Measurements from ENCODE around the gene C6orf47. TPM values are rescaled to one million over a fixed set of nuclear protein-coding genes. Genes with fewer than 3 reads are reported as not detected.
"Not testable (repeated sequence)": the region's sequence is repeated elsewhere in the genome, so short reads cannot be mapped to it uniquely, and the experiment has no call there.

The C6orf47 gene
- 10 to 100 TPM in 11 of 12 donors, not detected in 1; 10.9 to 15.8 (median 12.5) TPM for polyA plus RNA-seq (ENCODE audit: insufficient read length in 12 of 12)
- long read RNA-seq, donor 1, transcript C6orf47-202 (1 exons, 2,475 nt), result major isoform, 29 of 29 reads
- long read RNA-seq, donor 1, partial matches to known transcripts, result 0 of 29 reads
- long read RNA-seq, donor 1, other reads (novel, unspliced or antisense), result 0 of 29 reads
- long read RNA-seq, donor 2, transcript C6orf47-202 (1 exons, 2,475 nt), result major isoform, 16 of 16 reads
- long read RNA-seq, donor 2, partial matches to known transcripts, result 0 of 16 reads
- long read RNA-seq, donor 2, other reads (novel, unspliced or antisense), result 0 of 16 reads
- long read RNA-seq, donor 3, transcript C6orf47-202 (1 exons, 2,475 nt), result major isoform, 8 of 8 reads
- long read RNA-seq, donor 3, partial matches to known transcripts, result 0 of 8 reads
- long read RNA-seq, donor 3, other reads (novel, unspliced or antisense), result 0 of 8 reads
- long read RNA-seq, donor 4, transcript C6orf47-202 (1 exons, 2,475 nt), result major isoform, 5 of 5 reads
- long read RNA-seq, donor 4, partial matches to known transcripts, result 0 of 5 reads
- long read RNA-seq, donor 4, other reads (novel, unspliced or antisense), result 0 of 5 reads
- long read RNA-seq, donor 5, transcript C6orf47-202 (1 exons, 2,475 nt), result major isoform, 22 of 22 reads
- long read RNA-seq, donor 5, partial matches to known transcripts, result 0 of 22 reads
- long read RNA-seq, donor 5, other reads (novel, unspliced or antisense), result 0 of 22 reads
- long read RNA-seq, donor 6, transcript C6orf47-202 (1 exons, 2,475 nt), result major isoform, 6 of 6 reads
- long read RNA-seq, donor 6, partial matches to known transcripts, result 0 of 6 reads
- long read RNA-seq, donor 6, other reads (novel, unspliced or antisense), result 0 of 6 reads
- long read RNA-seq, donor 7, transcript C6orf47-202 (1 exons, 2,475 nt), result major isoform, 7 of 7 reads
- long read RNA-seq, donor 7, partial matches to known transcripts, result 0 of 7 reads
- long read RNA-seq, donor 7, other reads (novel, unspliced or antisense), result 0 of 7 reads
- long read RNA-seq, donor 8, transcript C6orf47-202 (1 exons, 2,475 nt), result major isoform, 13 of 13 reads
- long read RNA-seq, donor 8, partial matches to known transcripts, result 0 of 13 reads
- long read RNA-seq, donor 8, other reads (novel, unspliced or antisense), result 0 of 13 reads
- long read RNA-seq, donor 9, transcript C6orf47-202 (1 exons, 2,475 nt), result major isoform, 16 of 16 reads
- long read RNA-seq, donor 9, partial matches to known transcripts, result 0 of 16 reads
- long read RNA-seq, donor 9, other reads (novel, unspliced or antisense), result 0 of 16 reads
- long read RNA-seq, donor 10, transcript C6orf47-202 (1 exons, 2,475 nt), result major isoform, 15 of 15 reads
- long read RNA-seq, donor 10, partial matches to known transcripts, result 0 of 15 reads
- long read RNA-seq, donor 10, other reads (novel, unspliced or antisense), result 0 of 15 reads
- long read RNA-seq, donor 11, transcript C6orf47-202 (1 exons, 2,475 nt), result major isoform, 15 of 15 reads
- long read RNA-seq, donor 11, partial matches to known transcripts, result 0 of 15 reads
- long read RNA-seq, donor 11, other reads (novel, unspliced or antisense), result 0 of 15 reads

- DNase-seq, result peak; percentile 86
Measured at GRCh38 chr6:31660381-31661261, at the start of gene C6orf47. Gene C6orf47, minus strand, starts transcription at chr6:31660778. Its CDS starts 831 bp downstream, at chr6:31659947.

- DNase-seq, result not testable (repeated sequence)
Measured at GRCh38 chr6:31709157-31709556, 48.6 kb upstream of the C6orf47 start.

- no peak for DNase-seq
Measured at GRCh38 chr6:31708224-31708623, 47.6 kb upstream of the C6orf47 start.

- DNase-seq, result no peak
Measured at GRCh38 chr6:31707701-31708100, 47.1 kb upstream of the C6orf47 start.

- DNase-seq, result no peak
Measured at GRCh38 chr6:31706599-31706998, 46.0 kb upstream of the C6orf47 start, which contains the start of gene LY6G6F. Gene LY6G6F, plus strand, starts transcription at chr6:31706866. Its CDS starts 41 bp downstream, at chr6:31706907.

GRCh38 chr6:31705931-31706330, 45.4 kb upstream of the C6orf47 start:
- DNase-seq, result no peak

GRCh38 chr6:31702819-31703716, 42.5 kb upstream of the C6orf47 start, which contains the start of gene ABHD16A:
Gene ABHD16A, minus strand, starts transcription at chr6:31703324. Its CDS starts 43 bp downstream, at chr6:31703281.
- DNase-seq, result peak; percentile 99

- no peak for DNase-seq
Measured at GRCh38 chr6:31702405-31702818, 41.8 kb upstream of the C6orf47 start.

- DNase-seq, result peak; percentile 68
Measured at GRCh38 chr6:31701666-31702404, 41.3 kb upstream of the C6orf47 start.

GRCh38 chr6:31700740-31701401, 40.3 kb upstream of the C6orf47 start:
- DNase-seq, result no peak

GRCh38 chr6:31697555-31697954, 37.0 kb upstream of the C6orf47 start:
- no peak for DNase-seq

GRCh38 chr6:31693535-31693934, 33.0 kb upstream of the C6orf47 start:
- DNase-seq, result no peak

- no peak for DNase-seq
Measured at GRCh38 chr6:31692886-31693285, 32.3 kb upstream of the C6orf47 start.

GRCh38 chr6:31692353-31692752, 31.8 kb upstream of the C6orf47 start:
- no peak for DNase-seq

- DNase-seq, result no peak
Measured at GRCh38 chr6:31691564-31692108, 31.1 kb upstream of the C6orf47 start.

GRCh38 chr6:31691078-31691463, 30.5 kb upstream of the C6orf47 start:
- no peak for DNase-seq

All from muscle of arm (tissue), 14 donors.